Progenitor cell of endocrine pancreas (in vitro differentiated cells): Measurements from ENCODE around the gene XIRP2. TPM values are rescaled to one million over a fixed set of nuclear protein-coding genes. Genes with fewer than 3 reads are reported as not detected.

ENCODE experiments used
- DNase-seq: peaks from one replicate; pipeline ENCODE4 v3.0.0; 2021; ENCODE audit warnings: low spot score; ENCODE audit not compliant: unreplicated experiment
- H3K27ac Mint-ChIP-seq: 2 replicates; pipeline ENCODE4 v1.8.0; 2021; ENCODE audit warnings: mild to moderate bottlenecking, moderate library complexity, mixed read lengths
- H3K27me3 Mint-ChIP-seq: 2 replicates; pipeline ENCODE4 v1.8.0; 2021; ENCODE audit warnings: mixed read lengths
- H3K36me3 Mint-ChIP-seq: 2 replicates; pipeline ENCODE4 v1.8.0; 2022; ENCODE audit warnings: mixed read lengths; ENCODE audit not compliant: insufficient read depth
- H3K4me1 Mint-ChIP-seq: 2 replicates; pipeline ENCODE4 v1.8.0; 2021; ENCODE audit warnings: low read depth, mixed read lengths
- H3K4me3 Mint-ChIP-seq: 2 replicates; pipeline ENCODE4 v1.8.0; 2021; ENCODE audit warnings: low read depth, mild to moderate bottlenecking, moderate library complexity, mixed read lengths
- H3K9me3 Mint-ChIP-seq: 2 replicates; pipeline ENCODE4 v1.8.0; 2021; ENCODE audit warnings: low read depth, mixed read lengths
- total RNA-seq: library from RNA; stranded (reverse); gene quantifications from 2 replicates; pipeline ENCODE4 v1.2.1, GENCODE V29; 2021
- TF ChIP-seq, protein P1 (sequence below): fragments of 200-600 bp; sonication (generic); IDR thresholded peaks from one replicate; pipeline ENCODE4 v1.5.0; 2021; ENCODE audit warnings: antibody characterized with exemption, mild to moderate bottlenecking; ENCODE audit not compliant: unreplicated experiment

Gene XIRP2
- total RNA-seq, 1 donor from 2014 or later: 0.12 TPM

DNA sequence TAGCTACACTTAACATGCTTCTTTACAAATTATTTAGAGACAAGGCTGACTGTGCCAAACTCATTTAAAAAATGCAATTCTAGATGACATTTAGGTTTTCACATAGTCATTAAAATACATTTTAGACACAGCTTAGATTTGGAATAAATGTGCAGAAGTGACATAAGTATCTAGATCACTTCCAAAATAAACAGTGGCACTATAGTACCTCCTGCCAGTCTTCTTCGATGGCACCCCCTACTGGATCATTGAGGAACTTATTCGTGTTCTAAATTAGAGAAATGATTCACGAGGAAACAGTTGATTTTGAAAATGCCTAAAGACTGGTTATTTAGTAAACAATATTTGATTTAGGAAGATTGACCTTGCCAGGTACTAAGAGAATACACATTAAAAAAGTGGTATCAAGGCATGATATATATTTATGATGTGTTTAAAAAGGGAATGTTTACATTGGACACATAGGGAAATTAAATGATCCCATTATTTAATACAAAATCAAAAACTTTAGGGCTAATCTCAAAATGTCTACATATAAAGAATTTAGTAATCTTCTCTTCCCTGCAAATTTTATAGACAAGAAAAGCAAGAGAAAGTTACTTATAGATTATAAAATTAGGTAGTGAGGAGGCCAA is 323.9 kb downstream of the XIRP2 start:
- no peak for DNase-seq
- Mint-ChIP-seq H3K27me3 (no peaks in the 10 kb centered on the region), H3K9me3 (no peaks in the 10 kb centered on the region), H3K4me3 (no peak overlapping the region), H3K36me3 (no peaks in the 10 kb centered on the region), H3K27ac (no peak overlapping the region), H3K4me1 (peaks cover 2% of the 10 kb centered on the region)
- TF ChIP-seq, protein P1, sequence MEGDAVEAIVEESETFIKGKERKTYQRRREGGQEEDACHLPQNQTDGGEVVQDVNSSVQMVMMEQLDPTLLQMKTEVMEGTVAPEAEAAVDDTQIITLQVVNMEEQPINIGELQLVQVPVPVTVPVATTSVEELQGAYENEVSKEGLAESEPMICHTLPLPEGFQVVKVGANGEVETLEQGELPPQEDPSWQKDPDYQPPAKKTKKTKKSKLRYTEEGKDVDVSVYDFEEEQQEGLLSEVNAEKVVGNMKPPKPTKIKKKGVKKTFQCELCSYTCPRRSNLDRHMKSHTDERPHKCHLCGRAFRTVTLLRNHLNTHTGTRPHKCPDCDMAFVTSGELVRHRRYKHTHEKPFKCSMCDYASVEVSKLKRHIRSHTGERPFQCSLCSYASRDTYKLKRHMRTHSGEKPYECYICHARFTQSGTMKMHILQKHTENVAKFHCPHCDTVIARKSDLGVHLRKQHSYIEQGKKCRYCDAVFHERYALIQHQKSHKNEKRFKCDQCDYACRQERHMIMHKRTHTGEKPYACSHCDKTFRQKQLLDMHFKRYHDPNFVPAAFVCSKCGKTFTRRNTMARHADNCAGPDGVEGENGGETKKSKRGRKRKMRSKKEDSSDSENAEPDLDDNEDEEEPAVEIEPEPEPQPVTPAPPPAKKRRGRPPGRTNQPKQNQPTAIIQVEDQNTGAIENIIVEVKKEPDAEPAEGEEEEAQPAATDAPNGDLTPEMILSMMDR: peak; percentile 79

DNA sequence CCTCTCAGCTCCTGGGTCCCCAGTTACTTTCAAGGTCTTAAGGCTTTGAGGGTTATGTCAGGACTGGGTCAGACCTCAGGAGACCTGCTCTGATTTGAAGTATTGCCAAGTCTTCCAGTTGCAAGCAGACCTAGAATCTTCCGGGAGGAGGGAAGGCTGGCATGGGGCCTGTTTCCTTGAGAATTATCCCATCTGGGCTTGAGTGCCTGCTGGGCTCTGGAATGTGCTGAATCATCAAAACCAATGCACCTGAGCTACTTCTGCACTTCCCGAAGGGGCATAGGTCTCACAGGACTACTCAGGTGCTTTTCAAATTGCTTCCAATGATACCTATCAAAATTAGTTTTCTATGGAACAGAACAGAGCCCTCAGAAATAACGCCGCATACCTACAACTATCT is 327.3 kb downstream of the XIRP2 start:
- H3K4me3 Mint-ChIP-seq: no peak overlapping the region
- no peak overlapping the region for H3K27ac Mint-ChIP-seq
- H3K36me3 Mint-ChIP-seq: no peaks in the 10 kb centered on the region
- peaks cover 5% of the 10 kb centered on the region for H3K9me3 Mint-ChIP-seq
- no peak for DNase-seq
- TF ChIP-seq, protein P1: no peak
- H3K27me3 Mint-ChIP-seq: no peaks in the 10 kb centered on the region
- H3K4me1 Mint-ChIP-seq: peaks cover 4% of the 10 kb centered on the region

- no peaks in the 10 kb centered on the region for H3K36me3 Mint-ChIP-seq
- TF ChIP-seq, protein P1: no peak
- no peak overlapping the region for H3K27ac Mint-ChIP-seq
- H3K27me3 Mint-ChIP-seq: no peaks in the 10 kb centered on the region
- peaks cover 4% of the 10 kb centered on the region for H3K4me1 Mint-ChIP-seq
- H3K4me3 Mint-ChIP-seq: no peak overlapping the region
- no peaks in the 10 kb centered on the region for H3K9me3 Mint-ChIP-seq
- DNase-seq: no peak
These were observed 349.2 kb downstream of the XIRP2 start for GRCh38 chr2:167237478-167237877.

- TF ChIP-seq, protein P1: no peak
- DNase-seq: no peak
- no peak overlapping the region for H3K27ac Mint-ChIP-seq
- no peak overlapping the region for H3K4me3 Mint-ChIP-seq
- no peaks in the 10 kb centered on the region for H3K36me3 Mint-ChIP-seq
- no peaks in the 10 kb centered on the region for H3K9me3 Mint-ChIP-seq
- H3K27me3 Mint-ChIP-seq: no peaks in the 10 kb centered on the region
- H3K4me1 Mint-ChIP-seq: peaks cover 4% of the 10 kb centered on the region
These were observed 352.4 kb downstream of the XIRP2 start for GRCh38 chr2:167240671-167241070.

- H3K9me3 Mint-ChIP-seq: peaks cover 24% of the 10 kb centered on the region
- TF ChIP-seq, protein P1: no peak
- H3K4me3 Mint-ChIP-seq: no peak overlapping the region
- no peak for DNase-seq
- H3K27me3 Mint-ChIP-seq: peaks cover 2% of the 10 kb centered on the region
- no peak overlapping the region for H3K27ac Mint-ChIP-seq
- H3K4me1 Mint-ChIP-seq: peaks cover 10% of the 10 kb centered on the region
- no peaks in the 10 kb centered on the region for H3K36me3 Mint-ChIP-seq
These were observed 360.9 kb downstream of the XIRP2 start for GRCh38 chr2:167249197-167249596.
